ENCODE results near the gene ATOX1.

The ATOX1 gene

GRCh38 chr5:151758430-151759241 lies at the start of gene ATOX1 (continued):
- TF ChIP-seq ZBTB49 (tag by site-specific recombination; IDR thresholded peaks at IDR 0.05; ENCODE audit: low read depth) = no peak
- no peak for TF ChIP-seq HOXC10 (CRISPR knock-in tag; IDR thresholded peaks at IDR 0.05)
- no peak for TF ChIP-seq PRDM1 (tag by site-specific recombination; IDR thresholded peaks at IDR 0.05)
- TF ChIP-seq ZNF501 (tag by site-specific recombination; IDR thresholded peaks at IDR 0.05) = peak; percentile 90
- TF ChIP-seq ZBTB48 (tag by site-specific recombination; IDR thresholded peaks at IDR 0.05) = peak; percentile 74
- no peak for TF ChIP-seq ZNF214 (tag by site-specific recombination; IDR thresholded peaks at IDR 0.05; ENCODE audit: borderline replicate concordance)
- TF ChIP-seq TSHZ1 (tag by site-specific recombination; IDR thresholded peaks at IDR 0.05; ENCODE audit: borderline replicate concordance) = no peak
- no peak for TF ChIP-seq HOXD13 (CRISPR knock-in tag; IDR thresholded peaks at IDR 0.05; ENCODE audit: borderline replicate concordance)
- 0 out of 2 replicates have a peak, but pooled peaks have one; percentile 3 for TF ChIP-seq PRDM10 (tag by site-specific recombination; IDR thresholded peaks at IDR 0.05)
- TF ChIP-seq KLF1 (tag by site-specific recombination; IDR thresholded peaks at IDR 0.05) = no peak
- TF ChIP-seq ZNF18 (tag by site-specific recombination; IDR thresholded peaks at IDR 0.05) = no peak
- no peak for TF ChIP-seq ZNF433 (tag by site-specific recombination; IDR thresholded peaks at IDR 0.05; ENCODE audit: low read depth)
- TF ChIP-seq OVOL3 (tag by site-specific recombination; IDR thresholded peaks at IDR 0.05) = no peak
- no peak for TF ChIP-seq ZNF174 (tag by site-specific recombination; IDR thresholded peaks at IDR 0.05)
- 0 out of 2 replicates have a peak, but pooled peaks have one; percentile 17 for TF ChIP-seq ZBTB11 (tag by site-specific recombination; conservative IDR thresholded peaks at IDR 0.05; ENCODE audit: low read depth)
- no peak for TF ChIP-seq ZNF629 (tag by site-specific recombination; IDR thresholded peaks at IDR 0.05)
- TF ChIP-seq ZNF776 (tag by site-specific recombination; IDR thresholded peaks at IDR 0.05; ENCODE audit: borderline replicate concordance) = no peak
- TF ChIP-seq CTCF (tag by site-specific recombination; IDR thresholded peaks at IDR 0.05) = peak; percentile 80
